Right ventricle myocardium inferior (tissue), 1 donor: ENCODE data around the gene PTGDS. TPM values are rescaled to one million over a fixed set of nuclear protein-coding genes. Genes with fewer than 3 reads are reported as not detected.

ENCODE experiments used
- ATAC-seq: fragments of 200-7000 bp; cut with Tn5 transposase; one replicate; pipeline ENCODE4 v1.9.1; 2020; ENCODE audit warnings: mild to moderate bottlenecking, moderate library complexity
- DNase-seq: peaks from one replicate; pipeline ENCODE4 v3.0.0; 2021; ENCODE audit errors: missing footprints
- intact Hi-C: fragments of 100-400 bp; cut with DNase I; formaldehyde crosslinking; loops from one replicate; pipeline ENCODE4 v1.11.0; 2022
- total RNA-seq: library from RNA; stranded (reverse); fragmentation: NEBNext Ultra II Directional; extraction: Animal tissue kit (Norgen Biotek cat#: 25700); gene quantifications from one replicate; pipeline ENCODE4 v1.2.1, GENCODE V29; 2021
- donor health status: DM: no; HTN: yes; CAD: no; lungs with severe emphysema.

The PTGDS gene
- total RNA-seq, 1 donor from 2014 or later, result 6,282 TPM

- no peak for ATAC-seq
- intact Hi-C loops, result no loop called here
- no peak for DNase-seq
Measured at GRCh38 chr9:136965771-136966484, 11.4 kb upstream of the PTGDS start.

GRCh38 chr9:136968333-136969127 lies 8.8 kb upstream of the PTGDS start:
- intact Hi-C loops, result no loop called here
- peak; percentile 29 for ATAC-seq
- DNase-seq, result no peak

- DNase-seq, result no peak
- ATAC-seq, result no peak
- intact Hi-C loops, result no loop called here
Measured at GRCh38 chr9:136969150-136969549, 8.2 kb upstream of the PTGDS start.

GRCh38 chr9:136969774-136970173 lies 7.5 kb upstream of the PTGDS start:
- intact Hi-C loops, result no loop called here
- ATAC-seq, result no peak
- no peak for DNase-seq

- ATAC-seq, result no peak
- intact Hi-C loops, result no loop called here
- no peak for DNase-seq
Measured at GRCh38 chr9:136970361-136970760, 6.9 kb upstream of the PTGDS start.

- intact Hi-C loops, result no loop called here
- DNase-seq, result no peak
- no peak for ATAC-seq
Measured at GRCh38 chr9:136971746-136972145, 5.6 kb upstream of the PTGDS start.

GRCh38 chr9:136972335-136972734 lies 5.0 kb upstream of the PTGDS start:
- intact Hi-C loops, result no loop called here
- DNase-seq (no peak), ATAC-seq (no peak)

GRCh38 chr9:136972743-136973142 lies 4.6 kb upstream of the PTGDS start:
- no peak for ATAC-seq
- intact Hi-C loops, result no loop called here
- DNase-seq, result no peak

GRCh38 chr9:136973618-136974617 lies 3.4 kb upstream of the PTGDS start:
- intact Hi-C loops, result no loop called here
- DNase-seq (no peak), ATAC-seq (no peak)

- no peak for ATAC-seq
- DNase-seq, result no peak
- intact Hi-C loops, result no loop called here
Measured at GRCh38 chr9:136974817-136975535, 2.3 kb upstream of the PTGDS start.

- no peak for ATAC-seq
- intact Hi-C loops, result no loop called here
- peak; percentile 80 for DNase-seq
Measured at GRCh38 chr9:136975644-136976043, 1.7 kb upstream of the PTGDS start.

GRCh38 chr9:136977649-136978072 lies 357 bp downstream of the PTGDS start:
- no peak for DNase-seq
- intact Hi-C loops, result loop anchor here (1.0 kb wide), 2 partner anchors 27 to 128 kb away; partner anchors contain the start of gene PHPT1
- ATAC-seq, result peak; percentile 0

- intact Hi-C loops, result loop anchor here (1.0 kb wide), 1 partner anchor 28 kb away; no protein-coding TSS in a partner anchor
- DNase-seq (peak; percentile 91), ATAC-seq (peak; percentile 53)
Measured at GRCh38 chr9:136978073-136978864, 965 bp downstream of the PTGDS start.

- intact Hi-C loops, result loop anchor here (1.0 kb wide), 1 partner anchor 29 kb away; no protein-coding TSS in a partner anchor
- DNase-seq (no peak), ATAC-seq (no peak)
Measured at GRCh38 chr9:136978865-136979544, 1.7 kb downstream of the PTGDS start.

- no peak for DNase-seq
- ATAC-seq, result no peak
- intact Hi-C loops, result no loop called here
Measured at GRCh38 chr9:136979769-136980587, 2.7 kb downstream of the PTGDS start.
